Lower leg skin (tissue), 4 donors: Measurements from ENCODE around the gene RCL1. TPM values are rescaled to one million over a fixed set of nuclear protein-coding genes. Genes with fewer than 3 reads are reported as not detected.

ENCODE experiments used
- DNase-seq, 2 donors: peaks; one replicate each; pipeline ENCODE4 v3.0.0-alpha.2; 2019; ENCODE audit warnings: low spot score in 2 of 2
- H3K4me3 ChIP-seq: fragments of 200-600 bp; sonication (generic); 2 replicates; pipeline ENCODE4 v1.5.1; 2017; ENCODE audit warnings: mild to moderate bottlenecking, low read depth; ENCODE audit not compliant: poor library complexity, severe bottlenecking
- POLR2A ChIP-seq, 2 donors: fragments of 450-650 bp; IDR thresholded peaks; one replicate each; pipeline ENCODE4 v1.6.1; 2016 to 2017; ENCODE audit warnings: antibody characterized with exemption in 2 of 2, mild to moderate bottlenecking in 1 of 2, moderate library complexity in 1 of 2
- WGBS, 2 donors: methylation state at CpG; one replicate each; pipeline ENCODE4 v1.1.5; 2018; 5-methylcytosine and 5-hydroxymethylcytosine counted together
- intact Hi-C: fragments of 100-400 bp; cut with DNase I; formaldehyde crosslinking; loops from one replicate; pipeline ENCODE4 v1.15.0; 2023; ENCODE audit warnings: low total_unique reads
- total RNA-seq, 4 donors: library from RNA; depleted of rRNA; stranded (reverse); fragments of >200 nt; gene quantifications; one replicate each; pipeline ENCODE4 v1.1.0, GENCODE V29; 2016
- TF ChIP-seq, protein P1 (sequence below), 3 donors: fragments of 450-650 bp; IDR thresholded peaks; one replicate each; pipeline ENCODE4 v1.5.1; 2016; ENCODE audit warnings: antibody characterized with exemption in 3 of 3, mild to moderate bottlenecking in 3 of 3, moderate library complexity in 2 of 3

The RCL1 gene
- total RNA-seq, 4 donors from 2014 or later, result 30.8 to 54.8 (median 38.4) TPM

DNA sequence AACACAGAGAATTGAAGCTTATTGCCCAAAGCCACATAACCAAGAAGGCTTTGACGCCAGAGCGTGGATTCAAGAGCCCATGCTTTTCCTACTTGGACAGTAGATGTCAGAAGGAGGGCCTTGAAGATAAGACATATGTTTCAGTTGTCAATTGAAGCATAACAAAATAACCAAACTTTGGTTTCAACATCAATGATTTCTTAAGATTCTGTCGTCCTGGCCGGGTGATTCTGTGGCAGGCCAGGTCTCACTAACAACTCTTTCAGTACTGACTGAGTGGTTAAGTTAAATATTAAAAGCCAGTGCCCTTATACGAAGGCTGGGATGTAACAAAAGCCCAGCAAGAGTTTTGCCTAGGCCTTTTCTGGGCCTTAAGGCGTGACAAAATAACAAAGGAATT, 94.0 kb downstream of the RCL1 start:
- 56 to 64% methylated on average over 6 of the region's 6 CpGs for WGBS, 2 donors
- TF ChIP-seq, protein P1, sequence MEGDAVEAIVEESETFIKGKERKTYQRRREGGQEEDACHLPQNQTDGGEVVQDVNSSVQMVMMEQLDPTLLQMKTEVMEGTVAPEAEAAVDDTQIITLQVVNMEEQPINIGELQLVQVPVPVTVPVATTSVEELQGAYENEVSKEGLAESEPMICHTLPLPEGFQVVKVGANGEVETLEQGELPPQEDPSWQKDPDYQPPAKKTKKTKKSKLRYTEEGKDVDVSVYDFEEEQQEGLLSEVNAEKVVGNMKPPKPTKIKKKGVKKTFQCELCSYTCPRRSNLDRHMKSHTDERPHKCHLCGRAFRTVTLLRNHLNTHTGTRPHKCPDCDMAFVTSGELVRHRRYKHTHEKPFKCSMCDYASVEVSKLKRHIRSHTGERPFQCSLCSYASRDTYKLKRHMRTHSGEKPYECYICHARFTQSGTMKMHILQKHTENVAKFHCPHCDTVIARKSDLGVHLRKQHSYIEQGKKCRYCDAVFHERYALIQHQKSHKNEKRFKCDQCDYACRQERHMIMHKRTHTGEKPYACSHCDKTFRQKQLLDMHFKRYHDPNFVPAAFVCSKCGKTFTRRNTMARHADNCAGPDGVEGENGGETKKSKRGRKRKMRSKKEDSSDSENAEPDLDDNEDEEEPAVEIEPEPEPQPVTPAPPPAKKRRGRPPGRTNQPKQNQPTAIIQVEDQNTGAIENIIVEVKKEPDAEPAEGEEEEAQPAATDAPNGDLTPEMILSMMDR (IDR thresholded peaks at IDR 0.05), result no peak
- no peak for TF ChIP-seq POLR2A (IDR thresholded peaks at IDR 0.05)
- intact Hi-C loops, result no loop called here
- no peak for DNase-seq
- no peak overlapping the region for H3K4me3 ChIP-seq

DNA sequence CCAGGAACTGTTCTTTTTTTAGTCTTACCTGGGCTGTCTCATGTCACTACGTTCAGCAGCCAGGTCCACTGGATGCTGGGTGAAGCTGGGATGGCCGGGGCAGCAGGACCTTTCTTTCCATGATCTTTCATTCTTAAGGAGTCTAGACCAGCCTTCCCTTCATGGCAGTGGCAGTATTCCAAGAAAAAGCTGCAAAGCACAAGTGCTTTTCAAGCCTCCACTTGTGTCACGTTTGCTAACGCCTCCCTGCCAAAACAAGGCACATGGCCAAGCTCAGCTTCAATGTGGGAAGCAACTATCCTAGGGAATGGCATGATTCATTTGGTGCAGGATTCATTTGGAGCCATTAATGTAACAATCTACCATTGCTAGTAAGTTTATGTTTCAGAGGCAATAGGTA, 94.8 kb downstream of the RCL1 start:
- DNase-seq, result peak in 1 of 2 donors; percentile 54
- 18 to 21% methylated on average over 4 of the region's 4 CpGs for WGBS, 2 donors
- intact Hi-C loops, result no loop called here
- no peak overlapping the region for H3K4me3 ChIP-seq
- TF ChIP-seq, protein P1 (IDR thresholded peaks at IDR 0.05), result no peak
- no peak for TF ChIP-seq POLR2A (IDR thresholded peaks at IDR 0.05)

GRCh38 chr9:4890242-4890641, 97.5 kb downstream of the RCL1 start:
- intact Hi-C loops, result no loop called here
- H3K4me3 ChIP-seq, result no peak overlapping the region
- TF ChIP-seq POLR2A (IDR thresholded peaks at IDR 0.05), result no peak
- DNase-seq, result no peak
- 82 to 91% methylated on average over 3 of the region's 3 CpGs for WGBS, 2 donors

DNA sequence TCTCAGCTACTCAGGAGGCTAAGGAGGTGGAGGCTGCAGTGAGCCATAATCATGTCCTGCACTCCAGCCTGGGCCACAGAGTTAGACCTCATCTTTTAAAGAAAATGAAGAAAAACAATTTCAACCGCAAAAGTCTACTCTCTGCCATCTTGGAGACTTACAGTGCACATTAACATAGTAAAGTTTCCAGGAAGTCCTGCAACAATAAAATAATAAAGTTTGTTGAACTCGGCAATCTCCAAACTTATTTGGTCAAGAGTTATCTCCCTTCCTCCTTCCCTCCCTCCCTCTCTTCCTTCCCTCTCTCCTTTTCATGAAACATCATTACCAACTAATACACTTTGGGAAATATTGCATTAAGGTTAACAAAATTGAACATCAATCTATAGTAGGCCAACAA, 98.2 kb downstream of the RCL1 start:
- DNase-seq, result no peak

GRCh38 chr9:4891674-4892073, 98.9 kb downstream of the RCL1 start:
- TF ChIP-seq, protein P1 (IDR thresholded peaks at IDR 0.05), result no peak
- TF ChIP-seq POLR2A (IDR thresholded peaks at IDR 0.05), result no peak
- intact Hi-C loops, result no loop called here
- no peak overlapping the region for H3K4me3 ChIP-seq
- DNase-seq, result no peak
- 93 to 95% methylated on average over 3 of the region's 3 CpGs for WGBS, 2 donors

More for the DNA sequence above, 98.2 kb downstream of the RCL1 start:
- no peak overlapping the region for H3K4me3 ChIP-seq
- intact Hi-C loops, result no loop called here
- TF ChIP-seq POLR2A (IDR thresholded peaks at IDR 0.05), result no peak
- TF ChIP-seq, protein P1 (IDR thresholded peaks at IDR 0.05), result no peak
- 38 to 41% methylated on average over 2 of the region's 2 CpGs for WGBS, 2 donors

GRCh38 chr9:4892501-4893194, 99.9 kb downstream of the RCL1 start:
- TF ChIP-seq POLR2A (IDR thresholded peaks at IDR 0.05), result no peak
- TF ChIP-seq, protein P1 (IDR thresholded peaks at IDR 0.05), result no peak
- no peak for DNase-seq
- 92 to 95% methylated on average over 5 of the region's 5 CpGs for WGBS, 2 donors
- intact Hi-C loops, result no loop called here
- no peak overlapping the region for H3K4me3 ChIP-seq
